Left renal cortex interstitium (tissue), 4 donors: Measurements from ENCODE around the gene CNTNAP1. TPM values are rescaled to one million over a fixed set of nuclear protein-coding genes. Genes with fewer than 3 reads are reported as not detected.

Source experiments
- DNase-seq, 4 donors: peaks; one replicate each; pipeline ENCODE4 v3.0.0-alpha.2; 2013; ENCODE audit warnings: low read depth in 4 of 4, low spot score in 2 of 4, missing footprints in 1 of 4
- polyA plus RNA-seq, 4 donors: library from polyadenylated mRNA; unstranded; fragments of 120-200 nt; gene quantifications; one replicate each; pipeline ENCODE4 v1.2.1, GENCODE V29; 2013; ENCODE audit not compliant: insufficient read length in 4 of 4

Gene CNTNAP1
- polyA plus RNA-seq, 4 donors: 8.1 to 11.1 (median 8.6) TPM

DNA sequence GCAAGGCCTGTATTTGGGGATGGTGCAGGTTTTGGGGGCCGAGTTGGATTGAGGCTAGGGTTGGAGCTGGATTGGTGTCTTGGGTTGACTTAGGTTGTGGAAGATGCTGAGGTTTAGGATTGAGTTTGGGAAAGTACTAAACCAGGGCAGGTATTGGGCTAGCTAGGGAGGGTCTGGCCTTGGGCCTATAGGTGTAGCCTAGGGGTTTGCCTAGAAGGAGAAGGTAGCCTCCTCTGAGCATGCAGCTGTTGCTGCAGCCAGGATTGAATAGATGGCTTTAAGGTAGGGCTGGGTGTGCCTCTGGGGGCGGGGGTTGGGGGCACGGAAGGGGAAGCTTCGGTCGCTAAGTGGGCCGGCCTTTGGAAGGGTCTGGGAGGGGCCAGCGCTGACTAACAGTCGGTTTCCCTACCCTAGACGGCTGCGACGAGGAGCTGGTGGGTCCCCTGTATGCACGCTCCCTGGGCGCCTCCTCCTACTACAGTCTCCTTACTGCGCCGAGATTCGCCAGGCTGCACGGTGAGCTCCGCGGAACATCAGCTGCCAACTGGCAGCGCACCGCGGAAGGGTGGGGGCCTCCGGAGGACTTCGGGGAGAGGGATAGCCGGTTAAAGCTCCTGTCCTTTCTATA is 1.2 kb downstream of the CNTNAP1 start:
- DNase-seq: no peak

DNA sequence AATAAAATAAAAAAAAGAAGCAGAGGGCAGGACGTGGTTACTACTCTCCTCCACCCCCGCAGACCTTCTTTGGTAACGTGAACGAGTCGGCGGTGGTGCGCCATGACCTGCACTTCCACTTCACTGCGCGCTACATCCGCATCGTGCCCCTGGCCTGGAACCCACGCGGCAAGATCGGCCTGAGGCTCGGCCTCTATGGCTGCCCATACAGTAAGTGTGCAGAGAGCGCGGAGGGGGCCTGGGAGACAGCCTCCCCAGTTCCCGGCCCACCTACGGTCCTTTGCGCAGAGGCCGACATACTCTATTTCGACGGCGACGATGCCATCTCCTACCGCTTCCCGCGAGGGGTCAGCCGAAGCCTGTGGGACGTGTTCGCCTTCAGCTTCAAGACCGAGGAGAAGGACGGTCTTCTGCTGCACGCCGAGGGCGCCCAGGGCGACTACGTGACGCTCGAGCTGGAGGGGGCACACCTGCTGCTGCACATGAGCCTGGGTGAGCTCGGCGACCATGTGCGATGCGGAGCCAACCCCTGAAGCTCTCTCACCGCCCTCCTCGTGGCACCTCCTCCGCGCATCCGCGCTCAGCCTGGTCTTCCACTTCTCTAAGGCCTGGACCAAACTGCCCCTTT is 2.7 kb downstream of the CNTNAP1 start:
- DNase-seq: no peak

DNA sequence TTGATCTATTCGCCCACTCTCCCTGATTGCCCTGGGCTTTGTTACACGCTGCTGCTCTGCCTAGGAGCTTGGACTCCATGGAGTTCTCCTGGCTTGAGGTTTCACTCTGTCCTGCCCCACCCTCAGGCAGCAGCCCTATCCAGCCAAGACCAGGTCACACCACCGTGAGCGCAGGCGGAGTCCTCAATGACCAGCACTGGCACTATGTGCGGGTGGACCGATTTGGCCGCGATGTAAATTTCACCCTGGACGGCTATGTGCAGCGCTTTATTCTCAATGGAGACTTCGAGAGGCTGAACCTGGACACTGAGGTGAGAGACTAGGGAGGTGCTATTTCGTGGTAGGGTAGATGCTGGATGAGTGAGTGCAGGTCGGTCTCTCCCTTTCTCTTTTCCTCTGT is 3.5 kb downstream of the CNTNAP1 start:
- DNase-seq: no peak

DNA sequence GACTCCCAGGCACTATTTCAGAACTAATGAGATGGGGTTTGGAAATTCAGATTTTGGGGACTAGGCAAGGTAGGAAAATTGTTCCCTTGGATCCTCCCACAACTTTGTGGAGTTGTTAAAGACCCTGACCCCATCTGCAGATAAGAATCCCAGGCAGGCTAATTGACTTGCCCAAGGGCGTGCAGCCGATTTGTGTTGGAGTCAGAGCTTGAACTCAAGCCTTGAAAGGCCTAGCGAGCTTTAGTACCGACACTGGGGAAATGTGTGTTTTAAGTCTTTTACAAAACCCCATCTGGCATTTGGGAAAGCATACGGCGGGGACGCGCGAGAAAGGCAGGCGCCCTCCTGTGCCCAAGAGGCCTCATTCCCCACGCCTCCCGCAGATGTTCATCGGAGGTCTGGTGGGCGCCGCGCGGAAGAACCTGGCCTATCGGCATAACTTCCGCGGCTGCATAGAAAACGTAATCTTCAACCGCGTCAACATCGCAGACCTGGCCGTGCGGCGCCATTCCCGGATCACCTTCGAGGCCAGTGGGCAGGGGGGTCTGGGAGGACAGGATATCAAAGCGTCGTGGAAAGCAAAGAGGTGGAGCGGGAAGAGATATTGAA is 4.3 kb downstream of the CNTNAP1 start:
- no peak for DNase-seq

DNA sequence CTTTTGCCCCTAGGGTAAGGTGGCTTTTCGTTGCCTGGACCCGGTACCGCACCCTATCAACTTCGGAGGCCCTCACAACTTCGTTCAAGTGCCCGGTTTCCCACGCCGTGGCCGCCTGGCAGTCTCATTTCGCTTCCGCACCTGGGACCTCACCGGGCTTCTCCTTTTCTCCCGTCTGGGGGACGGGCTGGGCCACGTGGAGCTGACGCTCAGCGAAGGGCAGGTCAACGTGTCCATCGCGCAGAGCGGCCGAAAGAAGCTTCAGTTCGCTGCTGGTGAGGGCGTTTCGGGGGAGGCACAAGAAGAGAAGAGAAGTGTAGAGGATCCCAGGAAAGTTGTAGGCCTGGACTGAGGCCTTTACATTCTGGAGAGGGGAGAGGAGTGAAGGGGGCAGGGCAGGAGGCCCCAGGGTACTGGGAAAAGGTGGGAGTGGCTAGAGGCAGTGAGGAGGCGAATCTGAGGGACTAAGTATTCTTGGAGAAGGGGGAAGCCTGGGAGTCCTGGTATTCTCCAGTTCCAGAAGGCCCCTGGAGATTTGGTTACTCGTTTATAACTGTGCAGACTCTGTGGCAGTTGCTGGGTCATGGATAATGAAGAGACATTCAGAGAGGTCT is 5.5 kb downstream of the CNTNAP1 start:
- no peak for DNase-seq

DNA sequence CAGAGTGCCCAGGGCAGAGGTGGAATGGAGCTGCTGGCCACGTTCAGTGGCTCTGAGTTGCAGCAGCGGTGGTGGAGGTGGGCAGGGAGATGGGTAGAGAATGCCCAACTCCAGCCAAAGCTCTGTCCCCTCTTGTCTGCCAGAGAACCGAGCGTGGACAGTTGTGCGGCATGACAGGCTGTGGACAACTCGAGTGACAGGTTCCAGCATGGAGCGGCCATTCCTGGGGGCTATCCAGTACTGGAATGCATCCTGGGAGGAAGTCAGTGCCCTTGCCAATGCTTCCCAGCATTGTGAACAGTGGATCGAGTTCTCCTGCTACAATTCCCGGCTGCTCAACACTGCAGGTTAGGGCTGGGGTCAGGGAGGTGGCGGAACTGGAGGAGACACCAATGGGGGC is 8.3 kb downstream of the CNTNAP1 start:
- no peak for DNase-seq

DNA sequence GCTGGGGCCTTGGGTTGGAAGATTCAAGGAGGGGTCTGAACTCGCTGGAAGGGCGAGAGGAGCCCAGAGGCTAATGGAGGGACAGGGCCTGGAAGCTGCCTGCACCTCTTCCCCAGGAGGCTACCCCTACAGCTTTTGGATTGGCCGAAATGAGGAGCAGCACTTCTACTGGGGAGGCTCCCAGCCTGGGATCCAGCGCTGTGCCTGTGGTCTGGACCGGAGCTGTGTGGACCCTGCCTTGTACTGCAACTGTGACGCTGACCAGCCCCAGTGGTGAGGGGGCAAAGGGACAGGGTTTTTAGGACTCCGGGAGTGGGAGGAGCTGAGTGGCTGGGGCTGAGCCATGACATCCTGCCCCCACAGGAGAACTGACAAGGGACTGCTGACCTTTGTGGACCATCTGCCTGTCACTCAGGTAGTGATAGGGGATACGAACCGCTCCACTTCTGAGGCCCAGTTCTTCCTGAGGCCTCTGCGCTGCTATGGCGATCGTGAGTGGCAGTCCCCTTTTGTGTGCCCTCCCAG is 8.8 kb downstream of the CNTNAP1 start:
- no peak for DNase-seq

DNA sequence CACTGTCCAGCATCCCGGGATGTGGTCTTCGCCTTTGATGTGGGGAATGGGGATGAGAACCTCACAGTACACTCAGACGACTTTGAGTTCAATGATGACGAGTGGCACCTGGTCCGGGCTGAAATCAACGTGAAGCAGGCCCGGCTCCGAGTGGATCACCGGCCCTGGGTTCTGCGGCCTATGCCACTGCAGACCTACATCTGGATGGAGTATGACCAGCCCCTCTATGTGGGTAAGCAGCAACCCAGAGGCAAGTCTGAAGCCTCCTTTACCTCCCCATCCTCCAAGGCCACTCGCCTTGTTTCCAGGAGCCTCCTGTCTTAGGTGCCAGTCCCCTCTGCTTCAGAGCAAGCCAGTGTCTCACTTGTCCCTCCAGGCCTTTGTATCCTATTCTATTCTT is 10.2 kb downstream of the CNTNAP1 start:
- no peak for DNase-seq

DNA sequence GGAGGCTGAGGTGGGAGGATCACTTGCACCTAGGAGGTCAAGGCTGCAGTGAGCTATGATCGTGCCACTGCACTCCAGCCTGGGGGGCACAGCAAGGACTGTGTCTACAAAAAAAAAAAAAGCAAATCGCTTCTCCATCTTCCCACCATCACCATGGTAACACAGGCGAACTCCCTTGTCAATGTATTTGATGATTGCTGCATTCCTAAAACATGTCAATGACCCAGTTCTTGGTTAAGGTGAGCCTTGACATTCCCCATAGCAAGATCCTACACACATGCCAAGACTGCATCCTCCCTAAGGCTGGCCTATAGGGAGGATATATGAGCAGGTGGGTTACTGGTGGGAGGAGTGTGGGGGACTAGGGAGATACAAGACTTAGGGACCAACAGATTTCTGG is 12.2 kb downstream of the CNTNAP1 start:
- DNase-seq: no peak

DNA sequence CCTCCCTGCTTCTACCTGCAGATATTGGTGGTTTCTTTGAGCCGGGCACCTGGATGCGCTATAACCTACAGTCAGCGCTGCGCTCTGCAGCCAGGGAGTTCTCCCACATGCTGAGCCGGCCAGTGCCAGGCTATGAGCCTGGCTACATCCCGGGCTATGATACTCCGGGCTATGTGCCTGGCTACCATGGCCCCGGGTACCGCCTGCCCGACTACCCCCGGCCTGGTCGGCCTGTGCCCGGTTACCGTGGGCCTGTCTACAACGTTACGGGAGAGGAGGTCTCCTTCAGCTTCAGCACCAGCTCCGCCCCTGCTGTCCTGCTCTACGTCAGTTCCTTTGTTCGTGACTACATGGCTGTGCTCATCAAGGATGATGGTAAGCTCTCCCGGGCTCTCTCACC is 13.2 kb downstream of the CNTNAP1 start:
- DNase-seq: no peak

DNA sequence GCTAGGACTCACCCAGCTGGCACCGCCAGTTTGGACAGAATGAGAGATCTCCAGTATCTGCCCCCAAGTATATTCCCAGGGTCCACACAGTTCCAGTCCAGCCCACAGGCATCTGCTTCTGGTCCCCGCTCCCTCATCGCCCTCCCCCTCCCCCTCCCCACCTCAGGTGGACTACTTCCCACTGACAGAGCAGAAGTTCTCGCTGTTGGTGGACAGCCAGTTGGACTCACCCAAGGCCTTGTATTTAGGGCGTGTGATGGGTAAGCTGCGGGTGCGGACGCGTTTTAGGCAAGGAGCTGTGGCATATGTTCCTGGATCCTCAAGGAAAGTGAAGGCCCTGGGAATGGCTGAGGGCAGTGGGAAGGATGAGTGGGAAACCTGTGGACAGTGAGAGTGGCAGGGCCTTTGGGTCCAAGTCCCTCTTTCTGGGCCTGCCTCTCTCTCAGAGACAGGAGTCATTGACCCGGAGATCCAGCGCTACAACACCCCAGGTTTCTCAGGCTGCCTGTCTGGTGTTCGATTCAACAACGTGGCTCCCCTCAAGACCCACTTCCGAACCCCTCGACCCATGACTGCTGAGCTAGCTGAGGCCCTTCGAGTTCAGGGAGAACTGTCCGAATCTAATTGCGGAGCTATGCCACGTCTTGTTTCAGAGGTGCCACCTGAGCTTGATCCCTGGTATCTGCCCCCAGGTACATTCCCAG is 14.9 kb downstream of the CNTNAP1 start:
- no peak for DNase-seq

DNA sequence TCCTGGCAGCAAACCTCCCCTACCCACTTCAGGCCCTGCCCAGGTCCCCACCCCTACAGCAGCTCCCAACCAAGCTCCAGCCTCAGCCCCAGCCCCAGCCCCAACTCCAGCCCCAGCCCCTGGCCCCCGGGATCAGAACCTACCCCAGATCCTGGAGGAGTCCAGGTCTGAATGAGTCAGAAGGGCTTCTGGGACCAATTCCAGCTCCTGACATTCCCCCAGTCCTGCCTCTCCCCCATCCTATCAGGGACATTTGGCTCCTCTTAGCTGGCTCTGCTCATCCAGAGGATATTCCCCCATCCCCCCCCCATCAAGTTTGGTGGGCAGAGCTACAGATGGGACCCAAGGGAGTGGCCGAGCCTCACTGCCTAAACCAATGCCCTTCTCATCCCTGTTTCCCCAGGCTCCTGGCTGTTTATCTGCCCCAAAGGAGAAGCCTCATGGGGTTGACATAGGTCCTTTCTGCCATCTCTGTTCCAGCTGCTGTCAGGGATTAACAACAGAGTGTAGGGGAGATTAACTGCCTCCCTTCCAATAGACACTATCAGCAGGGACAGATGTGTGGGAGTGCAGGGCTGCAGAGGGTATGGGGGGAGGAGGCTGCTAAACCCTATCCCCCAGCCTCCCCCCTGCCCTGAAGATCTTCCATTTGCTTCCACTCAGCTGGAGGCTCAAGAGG is 16.5 kb downstream of the CNTNAP1 start:
- no peak for DNase-seq

DNA sequence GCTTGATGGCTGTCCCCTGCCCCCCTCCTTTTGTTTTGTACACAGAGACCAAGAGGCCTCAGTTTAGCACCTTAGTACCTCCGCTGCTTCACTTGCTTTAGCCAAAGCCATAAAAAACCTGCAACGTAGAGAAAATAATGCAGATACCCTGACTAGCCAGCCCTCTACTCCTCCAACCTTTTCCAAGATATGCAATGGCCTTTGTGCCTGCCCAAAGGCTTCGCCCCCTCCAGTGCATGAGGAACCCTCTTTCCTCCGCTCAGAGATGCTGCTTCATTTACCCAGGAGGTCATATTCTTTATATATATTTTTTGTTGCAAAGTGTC is 17.0 kb downstream of the CNTNAP1 start:
- no peak for DNase-seq

DNA sequence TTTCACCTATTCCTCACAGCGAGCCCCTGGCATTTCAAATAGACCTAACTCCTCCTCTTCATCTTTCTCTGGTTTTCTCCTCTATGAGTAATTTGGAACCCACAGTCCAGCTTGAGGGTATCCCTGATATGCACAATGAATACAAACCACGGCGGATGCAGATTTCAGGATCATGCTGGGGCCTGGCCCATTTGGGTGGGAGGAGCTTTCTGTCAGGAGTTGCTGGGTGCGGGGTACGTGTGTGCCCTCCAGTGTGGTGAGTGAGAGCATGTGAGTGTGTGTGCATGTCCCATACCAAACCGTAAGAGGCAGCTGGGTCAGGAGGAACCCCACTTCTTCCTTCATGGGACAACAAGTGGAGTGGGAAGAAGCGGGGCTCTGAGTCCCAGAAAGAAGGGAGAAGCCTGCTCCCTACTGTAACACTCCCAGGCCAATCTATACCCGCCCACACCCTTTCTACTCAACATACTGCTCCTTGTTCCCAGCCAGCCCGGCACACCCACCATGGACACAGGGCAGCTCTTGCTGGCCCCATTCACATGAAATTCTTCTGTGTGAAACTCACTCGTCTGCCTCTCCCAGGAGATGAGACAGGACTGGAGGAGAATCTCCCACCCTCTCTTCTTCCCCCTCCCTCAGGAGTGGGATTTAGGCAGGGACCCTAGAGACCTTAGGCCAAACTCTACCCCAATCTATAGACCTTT is 18.4 kb downstream of the CNTNAP1 start:
- DNase-seq: no peak

DNA sequence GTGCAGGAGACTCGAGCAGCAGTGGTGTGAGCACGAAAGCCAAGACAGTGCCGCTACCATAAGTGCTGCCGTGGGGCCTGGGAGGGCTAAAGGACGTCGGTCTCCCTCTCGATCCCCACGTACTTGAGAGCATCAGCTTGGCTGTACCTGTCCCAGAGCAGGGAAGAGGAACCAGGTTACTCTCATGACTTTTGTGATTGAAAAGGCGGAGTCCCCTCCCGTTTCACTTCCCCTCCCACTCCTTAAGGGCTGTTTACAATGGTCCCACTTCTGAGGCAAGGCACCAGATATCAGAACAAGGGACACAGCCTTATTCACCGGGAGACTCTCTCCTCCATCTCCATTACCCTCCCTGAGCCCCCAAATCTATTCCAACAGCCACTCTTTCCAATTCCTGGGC is 20.1 kb downstream of the CNTNAP1 start:
- no peak for DNase-seq

DNA sequence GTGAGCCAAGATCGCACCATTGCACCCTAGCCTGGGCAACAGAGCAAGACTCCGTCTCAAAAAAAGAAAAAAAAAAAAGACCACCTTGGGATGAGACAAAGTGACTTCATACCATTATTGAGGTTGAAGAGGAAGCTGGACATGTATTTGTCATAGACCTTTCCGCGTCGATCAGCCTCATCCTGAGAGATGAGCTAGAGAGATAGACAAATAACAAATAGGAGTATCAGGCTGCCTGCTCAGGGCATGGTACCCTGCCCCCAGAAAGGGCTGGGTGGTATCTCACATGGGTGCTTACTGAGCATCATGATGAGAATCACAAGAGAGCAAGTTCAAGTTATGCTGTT is 22.1 kb downstream of the CNTNAP1 start:
- DNase-seq: no peak

DNA sequence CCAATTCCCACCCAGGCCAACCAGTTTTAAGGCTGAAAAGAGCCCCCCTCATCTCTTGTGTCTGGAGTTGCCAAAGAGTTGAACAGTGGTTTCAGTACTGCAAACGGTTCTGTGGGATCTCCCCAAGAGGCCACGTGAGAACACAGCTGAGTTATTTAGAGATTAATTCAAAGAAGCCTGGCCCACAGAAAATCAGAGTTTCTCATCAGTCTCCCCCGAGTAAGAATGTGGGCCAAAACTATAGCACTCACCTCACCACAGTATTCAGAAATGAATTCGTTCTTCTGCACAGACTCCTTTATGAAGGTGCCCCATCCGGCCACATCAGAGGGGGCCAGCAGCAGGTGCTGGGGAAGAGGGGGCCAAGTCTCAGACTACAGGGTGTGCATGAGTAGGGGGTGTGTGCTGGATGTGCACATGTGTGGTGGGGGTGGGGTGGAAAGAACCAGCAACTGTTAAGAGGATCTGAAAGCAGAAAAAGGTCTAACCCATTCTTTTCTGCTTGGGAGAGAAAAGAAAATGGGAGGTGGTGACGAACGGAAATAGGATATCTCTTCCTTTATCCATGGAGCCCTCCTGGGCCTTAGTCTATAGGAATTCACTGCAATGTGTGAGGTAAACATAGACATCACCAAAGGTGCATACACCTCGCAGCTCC is 22.6 kb downstream of the CNTNAP1 start:
- DNase-seq: no peak

DNA sequence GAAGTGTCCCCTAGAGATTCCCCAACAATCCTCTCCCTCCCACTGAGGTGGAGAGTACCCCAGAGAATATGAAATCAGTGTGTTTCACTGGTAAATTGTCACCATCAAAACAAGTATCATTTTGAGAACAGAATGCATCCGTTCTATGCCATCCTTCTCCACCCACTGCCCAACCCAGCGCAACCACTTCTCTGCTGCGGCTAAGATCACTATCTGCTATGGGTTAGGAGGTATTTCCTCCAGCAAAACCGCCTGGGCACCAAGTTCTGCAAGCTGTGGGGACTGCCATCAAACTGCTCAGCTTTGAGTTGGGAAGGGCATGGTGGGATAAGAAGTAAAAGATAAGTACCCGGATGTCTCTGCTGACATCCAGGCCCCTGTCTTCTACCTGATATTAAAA is 24.4 kb downstream of the CNTNAP1 start:
- DNase-seq: no peak

DNA sequence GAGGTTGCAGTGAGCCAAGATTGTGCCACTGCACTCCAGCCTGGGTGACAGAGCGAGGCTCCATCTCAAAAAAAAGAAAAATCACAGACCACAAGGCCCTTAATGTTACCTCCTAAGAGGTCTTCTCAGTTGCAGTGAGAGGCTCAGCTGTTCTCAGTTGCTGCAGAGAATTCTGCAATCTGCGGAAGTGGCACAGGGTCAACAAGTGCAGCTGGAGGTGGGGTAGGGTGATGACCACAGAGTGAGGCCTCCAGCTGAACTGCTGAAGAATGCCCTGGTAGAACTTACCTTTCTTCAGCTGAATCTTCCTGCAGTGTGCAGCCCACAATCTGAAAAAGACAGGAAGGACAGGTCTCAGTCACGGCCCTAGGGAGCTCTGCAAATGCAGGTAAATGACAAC is 26.3 kb downstream of the CNTNAP1 start:
- no peak for DNase-seq

DNA sequence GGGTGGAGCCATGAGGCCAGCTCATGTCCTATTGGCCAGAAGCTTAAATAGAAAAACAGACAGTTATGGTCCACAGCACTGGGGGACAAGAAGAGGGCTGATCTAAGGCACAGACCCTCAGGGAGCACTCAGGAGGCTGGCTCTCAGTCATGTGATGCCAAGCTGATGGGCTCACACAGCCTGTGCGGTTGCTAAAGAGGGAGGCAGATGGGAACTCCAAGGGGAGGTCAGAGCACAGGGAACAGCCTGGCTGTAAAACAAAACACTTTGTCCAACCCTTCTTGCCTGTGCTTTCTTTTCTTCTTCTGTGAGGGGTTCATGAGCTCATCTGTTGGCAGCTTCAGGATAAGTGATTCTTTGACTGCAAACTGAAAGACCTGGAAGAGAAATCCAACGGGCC is 27.2 kb downstream of the CNTNAP1 start:
- DNase-seq: no peak
